HG02642 (cell line): ENCODE measurements around the gene KLHDC3.
"Not testable (repeated sequence)": the region's sequence is repeated elsewhere in the genome, so short reads cannot be mapped to it uniquely, and the experiment has no call there.

ENCODE experiments used
- ATAC-seq: cut with Tn5 transposase; IDR thresholded peaks from one replicate; pipeline ENCODE4 v1.9.1; 2021; ENCODE audit warnings: mild to moderate bottlenecking; ENCODE audit not compliant: unreplicated experiment, poor library complexity

Gene KLHDC3

DNA sequence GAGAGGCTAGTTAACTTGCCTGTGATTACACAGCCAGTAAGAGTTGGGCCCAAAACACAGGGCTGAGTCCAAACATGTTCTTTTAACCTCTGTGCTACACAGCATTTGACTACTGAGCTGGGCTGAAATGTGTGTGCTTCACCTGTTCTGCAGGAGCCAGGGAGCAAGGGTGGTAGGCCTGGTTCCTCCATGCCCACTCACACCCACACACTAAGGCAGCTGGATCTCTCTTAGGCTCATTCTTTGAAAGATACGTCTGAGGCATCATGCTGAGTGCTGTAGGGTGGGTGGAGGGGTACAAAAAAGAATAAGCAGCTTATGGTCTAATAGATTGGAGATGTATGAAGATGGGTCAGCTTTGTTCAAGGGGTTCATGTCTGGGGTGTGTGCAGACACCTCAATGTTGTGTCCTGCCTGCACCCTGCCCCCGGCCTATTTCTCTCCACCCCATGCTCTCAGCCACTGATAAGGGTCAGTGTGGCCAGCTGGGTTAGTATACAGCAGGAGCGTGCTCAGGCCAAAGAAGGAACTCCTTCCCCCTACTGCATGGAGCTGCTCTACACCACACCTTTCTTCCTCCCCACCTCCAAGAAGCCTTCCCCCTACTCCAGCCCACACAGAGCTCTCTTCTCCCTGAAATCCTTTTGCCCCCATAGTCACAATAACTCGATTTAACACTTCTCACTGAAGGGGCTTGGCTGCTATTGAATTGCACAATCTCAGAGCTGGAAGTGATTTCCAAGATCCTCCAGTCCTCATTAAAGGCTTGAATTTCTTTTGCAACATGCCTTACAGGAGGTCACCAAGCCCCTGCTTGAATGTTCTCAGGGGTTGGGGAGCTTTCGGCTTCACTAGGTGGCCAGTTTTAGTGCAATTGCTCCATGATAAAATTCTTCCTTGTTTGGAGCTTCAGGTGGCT, 26.3 kb upstream of the KLHDC3 start:
- ATAC-seq: no peak

GRCh38 chr6:42988486-42989020, 25.5 kb upstream of the KLHDC3 start:
- ATAC-seq: no peak

DNA sequence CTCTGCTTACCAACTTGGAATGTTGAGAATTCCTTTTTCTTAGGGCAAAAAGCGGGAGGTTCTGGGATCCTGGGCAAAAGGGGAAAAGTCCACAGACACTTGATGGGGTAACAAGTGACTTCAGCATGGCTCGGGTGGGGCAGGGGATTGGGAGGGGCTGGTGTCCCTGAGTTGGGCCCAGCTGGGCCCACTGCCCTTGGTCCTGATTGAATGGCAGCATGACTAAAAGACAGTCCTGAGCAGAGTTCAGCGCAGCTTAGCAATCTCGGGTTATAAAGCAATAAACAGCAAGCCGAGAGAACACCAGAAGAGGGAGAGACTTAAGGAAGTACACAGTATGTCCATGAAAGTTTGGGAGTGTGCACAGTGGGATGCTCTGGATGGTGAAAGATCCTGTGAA, 24.1 kb upstream of the KLHDC3 start:
- ATAC-seq: no peak

DNA sequence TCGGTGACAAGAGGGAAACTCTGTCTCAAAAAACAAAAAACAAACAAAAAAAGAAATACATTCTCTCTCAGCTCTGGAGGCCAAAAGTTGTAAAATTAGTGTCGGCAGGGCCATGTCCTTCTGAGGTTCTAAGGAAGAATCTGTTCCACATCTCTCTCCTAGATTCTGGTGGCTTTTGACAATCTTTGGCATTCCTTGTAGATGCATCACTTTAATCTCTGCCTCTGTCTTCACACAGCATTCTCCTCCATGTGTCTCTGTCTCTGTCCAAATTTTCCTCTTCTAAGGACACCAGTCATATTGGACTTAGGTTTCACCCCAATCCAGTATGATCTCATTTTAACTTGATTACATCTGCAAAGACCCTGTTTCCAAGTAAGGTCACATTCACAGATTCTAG, 20.6 kb upstream of the KLHDC3 start:
- ATAC-seq: no peak

DNA sequence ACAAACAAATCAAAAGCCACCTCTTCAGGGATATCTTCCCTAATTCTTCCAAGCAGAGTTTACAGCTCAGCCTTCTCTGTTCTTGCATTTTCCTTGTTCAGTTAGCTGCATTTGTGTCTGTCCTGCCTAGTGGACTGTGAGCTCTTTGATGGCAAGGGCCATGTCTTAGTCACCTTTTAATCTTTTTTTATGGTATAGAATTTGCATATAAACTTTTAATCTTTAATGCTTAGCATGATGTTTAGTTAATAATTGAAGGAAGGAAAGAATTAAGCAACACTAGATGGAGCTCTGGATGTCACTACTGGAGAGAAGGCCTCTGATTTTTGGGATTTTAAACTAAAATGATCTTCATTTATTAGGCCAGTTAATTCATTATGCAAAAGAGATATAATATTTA, 17.5 kb upstream of the KLHDC3 start:
- ATAC-seq: no peak

DNA sequence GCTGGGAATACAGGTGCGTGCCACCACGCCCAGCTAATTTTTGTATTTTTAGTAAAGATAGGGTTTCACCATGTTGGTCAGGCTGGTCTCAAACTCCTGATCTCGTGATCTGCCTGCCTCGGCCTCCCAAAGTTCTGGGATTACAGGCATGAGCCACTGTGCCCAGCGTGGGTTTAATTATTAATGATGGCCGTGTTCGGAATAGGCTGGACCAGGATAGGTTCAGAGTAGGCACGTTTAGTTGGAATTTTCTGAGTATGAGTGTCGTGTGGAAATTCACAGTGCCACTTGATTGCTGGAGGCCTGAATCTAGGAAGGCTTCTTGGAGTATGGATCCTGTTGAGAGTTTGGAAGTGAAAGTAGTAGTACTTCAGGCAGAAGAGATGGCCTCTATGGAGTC, 15.8 kb upstream of the KLHDC3 start:
- not testable (repeated sequence) for ATAC-seq

DNA sequence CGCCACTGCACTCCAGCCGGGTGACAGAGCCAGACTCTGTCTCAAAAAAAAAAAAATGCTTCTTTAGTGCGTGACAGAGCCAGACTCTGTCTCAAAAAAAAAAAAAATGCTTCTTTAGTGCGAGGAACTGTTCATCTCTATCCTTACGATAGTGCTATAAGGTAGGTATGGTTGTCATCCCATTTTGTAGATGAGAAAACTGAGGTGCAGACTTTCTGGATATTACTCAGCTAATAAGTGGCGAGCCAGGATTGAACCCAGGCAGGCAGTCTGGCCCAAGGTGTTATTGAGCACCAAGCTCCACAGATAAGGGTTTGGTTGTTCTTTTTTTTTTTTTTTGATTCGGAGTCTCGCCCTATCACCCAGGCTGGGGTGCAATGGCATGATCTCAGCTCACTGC, 12.2 kb upstream of the KLHDC3 start:
- no peak for ATAC-seq

- no peak for ATAC-seq
These were observed 8.2 kb upstream of the KLHDC3 start for GRCh38 chr6:43005844-43006243.

GRCh38 chr6:43006251-43006650, 7.8 kb upstream of the KLHDC3 start:
- no peak for ATAC-seq

DNA sequence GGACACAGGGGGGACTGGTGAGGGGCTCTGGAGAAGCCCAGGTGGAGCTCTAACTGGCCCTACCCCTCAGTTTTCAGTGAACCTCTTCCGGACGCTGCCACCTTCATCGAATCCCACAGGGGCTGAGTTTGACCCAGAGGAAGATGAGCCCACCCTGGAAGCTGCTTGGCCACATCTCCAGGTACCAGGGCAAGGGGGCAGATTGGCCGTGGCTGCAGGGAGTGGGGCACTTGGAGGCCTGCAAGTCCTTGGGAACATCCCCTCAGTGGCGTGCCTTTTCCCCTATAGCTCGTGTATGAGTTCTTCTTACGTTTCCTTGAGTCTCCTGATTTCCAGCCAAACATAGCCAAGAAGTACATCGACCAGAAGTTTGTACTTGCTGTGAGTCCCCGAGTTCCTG, 6.9 kb upstream of the KLHDC3 start:
- ATAC-seq: no peak

- ATAC-seq: no peak
These were observed 4.9 kb upstream of the KLHDC3 start for GRCh38 chr6:43009124-43009523.

GRCh38 chr6:43011207-43011606, 2.8 kb upstream of the KLHDC3 start:
- ATAC-seq: no peak

GRCh38 chr6:43012364-43012763, 1.7 kb upstream of the KLHDC3 start:
- ATAC-seq: no peak

- ATAC-seq: no peak
These were observed 779 bp upstream of the KLHDC3 start for GRCh38 chr6:43013097-43013842.

DNA sequence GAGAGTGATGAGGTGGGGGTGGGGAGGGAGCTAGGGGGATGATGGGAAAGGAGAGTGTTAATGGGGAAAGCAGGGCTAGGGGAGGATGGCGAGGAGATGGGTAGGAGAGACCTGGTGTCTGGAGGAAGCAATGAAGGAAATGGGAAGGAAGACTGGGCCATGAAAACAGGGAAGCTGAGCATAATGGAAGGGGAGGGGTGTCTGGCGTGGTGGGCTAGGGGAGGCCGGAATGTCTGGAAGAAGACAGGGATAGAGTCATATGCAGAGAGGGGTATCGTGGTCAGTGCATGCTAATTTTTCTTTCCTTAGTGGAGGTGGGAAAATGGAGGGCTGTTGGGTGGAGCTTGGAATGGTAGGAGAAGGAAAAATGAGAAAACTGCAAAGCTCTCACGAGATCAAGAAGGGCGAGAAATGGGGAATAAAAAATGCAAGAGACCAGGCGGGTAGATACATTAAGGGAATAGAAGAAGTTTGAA, 423 bp downstream of the KLHDC3 start:
- no peak for ATAC-seq

GRCh38 chr6:43016176-43016942, 2.3 kb downstream of the KLHDC3 start:
- no peak for ATAC-seq

DNA sequence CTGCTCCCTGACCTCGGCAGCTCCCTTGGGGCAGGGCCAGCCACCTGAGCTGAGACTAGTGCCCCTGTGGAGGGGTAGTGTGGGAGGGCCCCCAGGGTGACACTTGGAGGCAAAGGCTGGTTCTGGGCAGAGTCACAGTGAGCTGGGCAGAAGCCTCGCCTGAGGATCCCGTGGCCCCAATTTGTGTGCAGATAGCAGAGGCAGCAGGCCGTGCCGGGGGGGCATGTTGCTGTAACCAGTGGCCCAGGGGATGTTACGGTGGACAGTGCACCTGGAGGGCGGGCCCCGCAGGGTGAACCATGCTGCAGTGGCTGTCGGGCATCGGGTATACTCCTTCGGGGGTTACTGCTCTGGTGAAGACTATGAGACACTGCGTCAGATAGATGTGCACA, 2.9 kb downstream of the KLHDC3 start:
- ATAC-seq: no peak

GRCh38 chr6:43019152-43019551, 5.1 kb downstream of the KLHDC3 start:
- no peak for ATAC-seq

GRCh38 chr6:43020052-43020705, 6.1 kb downstream of the KLHDC3 start:
- ATAC-seq: no peak

GRCh38 chr6:43020847-43021246, 6.8 kb downstream of the KLHDC3 start:
- ATAC-seq: no peak
